Activated CD4-positive, CD25-positive, alpha-beta regulatory T cell treated with anti-CD3 and anti-CD28 coated beads, Interleukin-2, amount 50 U/mL, for 16 hours (primary cell): Measurements from ENCODE around the gene NYNRIN.

ENCODE experiments used
- DNase-seq: peaks from one replicate; pipeline ENCODE4 v3.0.0-alpha.2; 2020; ENCODE audit warnings: low read depth, low spot score

NYNRIN gene

GRCh38 chr14:24392325-24393091 lies 6.3 kb upstream of the NYNRIN start:
- no peak for DNase-seq

DNA sequence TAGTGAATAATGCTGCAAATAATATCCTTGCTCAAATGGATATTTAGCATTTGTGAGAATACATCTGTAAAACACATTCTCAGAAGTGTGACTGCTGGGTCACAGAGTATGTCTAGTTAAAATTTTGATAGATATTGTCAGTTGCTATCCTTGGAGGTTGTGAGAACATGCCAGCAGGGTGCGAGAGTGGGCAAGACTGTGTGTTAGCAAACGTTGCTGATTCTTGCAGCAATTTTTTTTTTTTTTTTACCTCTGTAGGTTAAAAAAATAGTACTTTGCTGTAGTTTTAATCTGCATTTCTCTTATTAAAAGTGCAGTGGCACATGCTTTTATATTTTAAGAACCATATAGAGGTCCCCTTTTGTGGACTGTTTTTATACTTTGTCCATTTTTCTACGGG lies 4.5 kb upstream of the NYNRIN start:
- DNase-seq: no peak

GRCh38 chr14:24395609-24396582 lies 2.9 kb upstream of the NYNRIN start:
- no peak for DNase-seq

DNA sequence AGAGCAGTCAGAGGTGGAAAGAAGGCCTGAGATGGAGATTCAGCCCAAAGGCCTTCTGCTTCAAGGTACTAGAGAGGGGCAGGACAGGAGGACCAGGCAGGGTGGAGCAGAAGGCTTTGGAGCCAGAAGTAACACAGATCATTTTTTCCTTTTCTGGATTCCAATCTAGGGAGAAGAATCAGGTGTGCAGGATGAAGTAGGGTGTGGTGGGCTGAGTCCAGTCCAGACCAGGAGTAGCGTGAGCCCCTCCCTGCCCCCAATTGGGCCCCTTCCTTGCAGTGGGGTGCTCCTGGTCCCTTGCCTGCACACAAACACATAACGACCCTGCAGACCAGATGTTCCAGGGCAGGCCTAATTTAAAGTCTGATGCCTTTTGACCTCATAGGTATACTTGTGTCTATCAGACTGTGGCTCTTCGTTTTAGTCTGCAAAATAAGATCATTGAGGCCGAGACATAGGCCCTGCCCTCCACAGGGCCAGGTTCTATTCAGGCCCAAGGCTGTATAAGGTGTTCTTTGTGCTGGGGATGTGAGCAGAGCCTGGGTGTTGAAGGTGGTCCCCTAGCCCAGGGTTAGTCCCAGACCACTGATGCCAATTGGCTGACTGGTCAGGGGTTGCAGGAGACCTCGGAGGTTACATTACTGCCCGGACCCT lies 1.0 kb upstream of the NYNRIN start:
- DNase-seq: no peak

DNA sequence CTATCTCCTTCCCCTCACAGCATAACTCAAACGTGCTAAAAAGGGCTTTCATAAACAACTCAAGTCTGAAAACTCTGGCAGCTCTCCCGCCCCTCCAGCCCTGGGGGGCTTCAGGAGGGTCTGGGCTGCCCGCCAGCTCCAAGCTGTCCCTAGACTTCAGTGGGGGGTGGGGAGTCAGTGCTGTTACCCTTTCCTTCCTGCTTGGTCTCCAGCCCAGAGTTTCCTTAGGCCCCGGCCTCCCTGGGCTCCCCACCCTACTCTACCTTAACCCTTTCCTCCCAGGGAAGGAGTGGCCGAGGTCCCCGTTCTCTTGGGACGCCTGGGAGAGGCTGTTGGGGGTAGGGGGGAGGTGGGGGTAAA lies 530 bp upstream of the NYNRIN start:
- no peak for DNase-seq

DNA sequence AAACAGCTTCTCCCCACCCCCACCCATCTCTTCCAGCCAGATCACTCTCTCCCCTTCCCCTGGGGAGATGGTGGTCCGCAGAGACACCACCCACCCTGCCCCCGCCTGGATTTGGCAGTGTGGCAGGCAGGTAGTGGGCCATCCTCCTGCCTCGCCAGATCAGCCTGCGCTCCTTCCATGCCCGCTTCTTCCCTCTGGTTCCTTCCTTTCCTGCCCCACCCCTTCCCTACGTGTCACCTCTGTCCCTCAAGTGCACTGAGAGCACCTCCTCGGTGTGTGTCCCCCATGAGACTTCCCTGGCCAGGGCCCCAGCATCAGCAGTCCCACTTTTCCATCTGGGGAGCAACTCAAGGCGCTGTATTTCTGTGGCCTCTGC lies 632 bp downstream of the NYNRIN start:
- no peak for DNase-seq

DNA sequence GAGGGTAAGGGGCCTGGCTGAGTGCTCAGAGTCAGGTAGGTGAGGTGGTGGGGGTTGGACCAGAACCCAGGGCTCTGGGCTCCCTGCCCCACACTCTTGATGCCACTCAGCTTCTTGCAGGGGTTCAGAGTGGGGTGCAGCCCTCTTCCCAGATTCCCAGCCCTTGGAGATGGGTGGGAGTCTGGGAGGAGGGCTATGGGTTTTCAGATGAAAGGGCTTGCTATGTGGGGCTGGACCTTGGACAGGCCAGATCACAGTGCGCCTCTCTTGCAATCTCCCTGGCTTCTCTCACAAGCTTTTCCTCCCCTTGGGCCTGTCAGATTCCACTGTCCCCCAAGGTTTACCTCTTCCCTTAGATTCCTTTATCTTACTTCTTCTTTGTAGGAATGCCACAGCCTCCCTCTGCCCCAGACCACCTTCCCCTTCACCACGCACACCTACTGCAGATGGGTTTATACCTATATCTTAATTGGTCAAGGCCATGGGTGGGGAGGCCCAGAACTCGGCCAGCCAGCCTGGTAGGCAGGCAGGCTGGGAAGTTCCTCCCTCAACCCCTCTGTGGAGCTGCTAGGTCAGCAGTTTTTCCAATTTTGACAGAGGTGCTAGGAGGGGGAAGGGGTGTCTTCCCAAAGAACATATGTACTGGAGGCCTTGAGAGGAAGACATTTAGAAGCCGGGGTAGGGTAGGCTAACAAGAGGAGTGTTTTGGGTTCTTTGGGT lies 1.4 kb downstream of the NYNRIN start:
- no peak for DNase-seq

DNA sequence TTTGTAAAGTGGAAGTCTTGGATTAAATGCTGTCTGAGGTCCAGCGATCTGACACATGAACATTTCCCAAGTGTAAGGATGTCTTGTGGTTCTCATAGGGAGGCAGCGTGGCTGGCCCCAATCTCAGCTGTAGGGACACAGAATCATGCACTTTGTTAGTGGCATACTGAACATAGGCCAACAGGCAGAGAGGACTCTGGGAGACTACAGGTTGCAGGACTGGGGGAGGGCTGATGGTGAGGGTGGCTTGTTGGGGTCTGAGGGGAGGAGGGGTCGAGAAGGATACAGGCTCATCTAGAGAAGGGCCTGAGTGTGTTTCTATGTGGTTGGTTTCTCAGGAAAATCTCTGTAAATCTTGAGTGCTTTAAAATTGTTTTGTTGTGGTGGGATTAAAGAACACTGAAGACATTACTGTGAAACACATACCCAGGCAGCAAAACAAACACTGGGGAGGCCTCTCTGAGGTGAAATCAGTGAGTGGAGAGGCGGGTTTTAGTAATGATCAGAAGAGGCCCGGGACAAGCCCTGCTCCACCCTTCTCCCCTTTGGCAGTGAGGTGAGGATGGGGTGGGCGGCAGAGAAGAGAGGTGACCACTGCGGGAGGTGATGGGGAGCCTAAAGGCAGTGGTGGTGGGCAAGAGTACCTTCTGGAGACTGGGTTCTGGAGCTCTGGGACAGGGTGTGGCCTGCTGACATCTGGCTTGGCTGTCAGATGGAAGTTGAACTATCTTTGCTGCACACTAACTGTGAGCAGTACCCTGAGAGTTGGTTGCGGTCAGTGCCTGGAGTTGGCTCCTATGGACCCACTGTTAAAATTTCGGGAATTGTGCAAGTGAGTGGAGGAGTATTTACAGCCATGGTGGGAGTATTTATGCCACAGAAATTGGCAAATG lies 3.3 kb downstream of the NYNRIN start:
- DNase-seq: no peak

DNA sequence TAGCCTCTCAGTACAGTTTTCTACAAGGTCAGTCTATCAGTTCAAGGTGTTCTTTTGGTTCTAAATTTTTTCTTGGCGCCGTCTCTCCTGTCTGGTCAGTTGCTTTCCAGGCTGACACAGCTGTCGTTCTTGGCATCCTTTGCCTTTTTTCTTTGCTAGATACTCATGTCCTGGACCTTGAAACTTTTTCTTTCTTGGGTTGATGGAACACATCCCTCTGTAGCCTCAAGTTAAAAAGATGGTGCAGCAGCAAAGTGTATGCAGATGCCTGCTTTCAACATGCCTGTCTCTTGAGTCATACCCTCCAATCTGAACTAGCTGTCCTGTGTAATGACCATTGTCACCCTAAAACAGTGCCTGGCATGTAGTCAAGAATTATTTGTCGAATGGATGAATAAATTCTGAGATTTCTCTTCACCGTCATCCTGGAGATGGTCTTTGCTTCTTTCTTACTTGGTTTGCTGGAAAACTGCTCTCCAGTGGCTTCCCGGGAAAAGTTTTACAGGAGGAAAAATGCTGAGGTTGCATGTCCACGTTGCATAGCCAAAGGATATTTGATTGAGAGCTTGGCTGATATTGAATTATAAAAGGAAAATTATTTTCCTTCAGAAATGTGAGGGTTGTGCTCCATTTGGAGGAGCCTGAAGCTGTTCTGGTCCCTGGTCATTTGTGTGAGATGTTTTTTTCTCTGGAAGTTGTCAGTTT lies 4.6 kb downstream of the NYNRIN start:
- no peak for DNase-seq

DNA sequence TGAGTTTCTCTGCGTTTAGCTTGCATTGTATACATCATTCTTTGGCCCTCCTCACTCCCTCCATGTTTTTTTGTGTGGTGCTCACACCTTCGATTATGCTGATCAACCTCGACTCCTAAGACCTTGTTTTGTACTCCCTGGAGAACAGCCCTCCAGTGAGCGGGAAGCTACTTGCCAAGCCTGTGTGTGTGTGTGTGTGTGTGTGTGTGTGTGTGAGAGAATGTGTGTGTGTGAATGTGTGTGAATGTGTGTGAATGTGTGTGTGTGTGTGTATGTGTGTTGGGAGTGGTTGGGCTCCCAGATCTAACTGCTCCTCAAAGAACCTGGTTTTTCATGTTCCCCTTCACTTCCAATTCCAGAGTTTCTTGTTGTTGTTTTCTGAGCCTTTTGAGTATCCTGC lies 6.0 kb downstream of the NYNRIN start:
- no peak for DNase-seq

DNA sequence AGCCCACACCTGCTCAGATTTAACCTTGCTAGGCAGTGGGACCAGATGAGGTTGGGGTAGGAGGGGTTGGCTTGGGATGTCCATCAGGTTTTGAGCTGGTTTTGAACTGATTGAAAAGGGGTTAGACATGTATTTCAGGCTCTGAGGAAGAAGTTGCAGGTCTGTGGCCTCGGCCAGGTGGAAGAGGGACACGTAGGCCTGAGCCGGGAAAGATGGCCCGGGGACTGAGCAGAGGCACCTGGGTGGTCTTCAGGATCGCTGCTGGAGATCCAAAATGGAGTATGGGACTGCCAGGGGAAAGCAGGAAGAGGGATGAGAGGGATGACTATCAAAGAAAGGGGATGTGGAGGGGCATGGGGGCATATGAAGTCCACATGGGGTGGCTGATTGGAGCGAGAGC lies 7.6 kb downstream of the NYNRIN start:
- DNase-seq: no peak

- no peak for DNase-seq
These were observed 9.0 kb downstream of the NYNRIN start for GRCh38 chr14:24407608-24408325.

DNA sequence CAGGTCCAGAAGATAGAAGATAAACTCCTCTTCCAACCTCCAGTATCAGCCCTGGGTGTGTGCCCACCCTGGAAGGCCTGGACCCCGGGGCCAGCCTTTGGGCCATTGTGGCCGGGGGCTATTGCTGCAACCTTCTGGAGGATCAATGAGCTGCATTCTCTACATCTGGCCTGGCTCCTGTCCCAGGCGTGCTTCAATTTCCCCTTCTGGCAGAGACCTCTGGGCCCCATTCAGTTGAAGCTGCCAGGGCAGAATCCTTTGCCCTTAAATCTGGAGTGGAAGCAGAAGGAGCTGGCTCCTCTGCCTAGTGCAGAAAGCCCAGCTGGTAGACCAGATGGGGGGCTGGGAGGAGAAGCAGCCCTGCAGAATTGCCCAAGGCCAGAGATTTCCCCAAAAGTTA lies 10.0 kb downstream of the NYNRIN start:
- no peak for DNase-seq

- DNase-seq: no peak
These were observed 10.4 kb downstream of the NYNRIN start for GRCh38 chr14:24409192-24409591.

GRCh38 chr14:24409956-24410355 lies 11.2 kb downstream of the NYNRIN start:
- DNase-seq: no peak

GRCh38 chr14:24411443-24412389 lies 12.9 kb downstream of the NYNRIN start:
- no peak for DNase-seq

DNA sequence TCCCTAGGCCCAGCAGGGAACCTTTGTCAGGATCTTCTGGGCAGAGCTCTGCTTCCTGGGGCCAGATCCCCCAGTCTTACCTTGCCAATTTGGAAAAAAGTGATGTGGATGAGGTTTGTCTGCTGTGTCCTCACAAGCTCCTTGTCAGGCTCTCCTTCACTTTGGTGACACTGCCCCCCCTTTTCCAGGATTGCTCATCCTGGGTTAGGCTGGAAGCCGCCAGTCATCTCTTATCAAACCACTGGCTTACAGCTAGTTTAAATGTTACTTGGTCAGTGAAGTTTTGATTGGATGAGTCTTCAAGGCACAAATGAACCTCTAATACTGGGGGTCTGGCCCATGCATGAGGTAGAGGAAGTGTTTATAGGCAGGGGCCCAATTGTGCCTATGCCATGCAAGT lies 15.3 kb downstream of the NYNRIN start:
- no peak for DNase-seq

GRCh38 chr14:24414732-24415420 lies 16.1 kb downstream of the NYNRIN start:
- DNase-seq: no peak
